HCT116 (cell line): Measurements from ENCODE around the gene FGD5. TPM values are rescaled to one million over a fixed set of nuclear protein-coding genes. Genes with fewer than 3 reads are reported as not detected.

Experiments used
- ATAC-seq: fragments of 200-7000 bp; cut with Tn5 transposase; 2 replicates; pipeline ENCODE4 v1.9.1; 2020; ENCODE audit warnings: mild to moderate bottlenecking, moderate library complexity
- BruUV-seq: library from RNA; stranded (reverse); fragments of 400-500 nt; replicated peaks from 2 replicates; lab custom pipeline; 2021; lab: Mats Ljungman, UMichigan
- CTCF ChIA-PET: fragments of 300-600 bp; sonication (Branson Sonifier 250); formaldehyde crosslinking; loops from one replicate; lab custom pipeline; 2021; ENCODE audit warnings: antibody characterized with exemption; lab: Charles Lee
- POLR2A ChIA-PET: fragments of 300-600, 350-600 bp; sonication (Branson Sonifier 250); formaldehyde crosslinking; loops from one replicate; lab custom pipeline; 2021; ENCODE audit warnings: antibody characterized with exemption; lab: Charles Lee
- RAD21 ChIA-PET, 2 experiments: fragments of 300-600 bp; sonication (Branson Sonifier 250); formaldehyde crosslinking; loops; one replicate each; lab custom pipeline; 2023; ENCODE audit warnings: low total read pairs in 2 of 2; ENCODE audit not compliant: uncharacterized antibody in 2 of 2, unreplicated experiment in 2 of 2, low non-redundant PET in 1 of 2; lab: Charles Lee
- DNase-seq: peaks from one replicate; pipeline ENCODE4 v3.0.0-alpha.2; 2010; ENCODE audit warnings: low read depth, low spot score
- H2AFZ ChIP-seq: fragments of 200-600 bp; shearing (Covaris generic), sonication (generic); 2 replicates; pipeline ENCODE4 v1.6.1; 2017; ENCODE audit warnings: low read depth, mixed run types, mixed read lengths, antibody characterized with exemption, low read length; ENCODE audit not compliant: poor library complexity, severe bottlenecking
- H3K27ac ChIP-seq: 2 replicates; pipeline ENCODE4 v1.5.1; 2012; ENCODE audit warnings: low read depth, low read length
- H3K27me3 ChIP-seq: fragments of 200-600 bp; sonication (generic); 2 replicates; pipeline ENCODE4 v1.6.1; 2016; ENCODE audit warnings: mixed run types, low read length, mixed read lengths; ENCODE audit not compliant: insufficient read depth
- H3K36me3 ChIP-seq, 2 experiments: fragments of 200-500 bp in 1 of 2; fragments of 200-600 bp in 1 of 2; sonication (Bioruptor generic) in 1 of 2; sonication (generic) in 1 of 2; 2 replicates each; pipeline versions ENCODE4 v1.5.1 to v1.6.1; 2014 to 2016; ENCODE audit warnings: low read length in 2 of 2, inconsistent platforms in 1 of 2, mixed read lengths in 1 of 2, mixed run types in 1 of 2; ENCODE audit not compliant: insufficient read depth in 2 of 2, control insufficient read depth in 1 of 2
- H3K4me1 ChIP-seq, 2 experiments: fragments of 200-600 bp in 1 of 2; sonication (generic) in 1 of 2; 2 replicates each; pipeline versions ENCODE4 v1.5.1 to v1.6.1; 2012 to 2017; ENCODE audit warnings: low read length in 2 of 2, inconsistent platforms in 1 of 2, mild to moderate bottlenecking in 1 of 2, mixed read lengths in 1 of 2, mixed run types in 1 of 2, moderate library complexity in 1 of 2; ENCODE audit not compliant: insufficient read depth in 2 of 2, control insufficient read depth in 1 of 2
- H3K4me2 ChIP-seq: fragments of 200-600 bp; sonication (generic); 2 replicates; pipeline ENCODE4 v1.6.1; 2017; ENCODE audit warnings: mixed run types, low read length, mixed read lengths
- H3K4me3 ChIP-seq, 2 experiments: fragments of 200-600 bp in 1 of 2; sonication (generic) in 1 of 2; replicated peaks in 1 of 2; 2 replicates each; pipeline ENCODE4 v1.5.1; 2011 to 2016; ENCODE audit warnings: low read length in 2 of 2, control low read depth in 1 of 2, low read depth in 1 of 2, mild to moderate bottlenecking in 1 of 2, mixed read lengths in 1 of 2, mixed run types in 1 of 2
- H3K79me2 ChIP-seq: fragments of 200-600 bp; sonication (generic); 2 replicates; pipeline ENCODE4 v1.6.1; 2017; ENCODE audit warnings: mild to moderate bottlenecking, mixed run types, low read length, moderate library complexity, mixed read lengths; ENCODE audit not compliant: insufficient read depth
- H3K9ac ChIP-seq: fragments of 200-600 bp; sonication (generic); 2 replicates; pipeline ENCODE4 v1.6.1; 2016; ENCODE audit warnings: low read length, mixed read lengths
- H3K9me2 ChIP-seq: fragments of 200-600 bp; sonication (generic), shearing (Covaris generic); 2 replicates; pipeline ENCODE4 v1.6.1; 2017; ENCODE audit warnings: mixed run types, mild to moderate bottlenecking, moderate library complexity; ENCODE audit not compliant: insufficient read depth
- H3K9me3 ChIP-seq, 2 experiments: fragments of 200-500 bp in 1 of 2; fragments of 200-600 bp in 1 of 2; sonication (Bioruptor generic) in 1 of 2; sonication (generic) in 1 of 2; 2 replicates each; pipeline ENCODE4 v1.6.1; 2014 to 2017; ENCODE audit warnings: low read length in 2 of 2, mixed read lengths in 2 of 2, inconsistent platforms in 1 of 2, low read depth in 1 of 2, mild to moderate bottlenecking in 1 of 2, mixed run types in 1 of 2, moderate library complexity in 1 of 2; ENCODE audit not compliant: control insufficient read depth in 1 of 2, insufficient read depth in 1 of 2
- H4K20me1 ChIP-seq: fragments of 200-600 bp; sonication (generic), shearing (Covaris generic); 2 replicates; pipeline ENCODE4 v1.6.1; 2017; ENCODE audit warnings: mixed run types, mild to moderate bottlenecking, moderate library complexity; ENCODE audit not compliant: insufficient read depth
- ATF3 ChIP-seq: IDR thresholded peaks from 2 replicates; pipeline ENCODE4 v1.6.1; 2012
- CBX3 ChIP-seq: IDR thresholded peaks from 2 replicates; pipeline ENCODE4 v1.6.1; 2012; ENCODE audit warnings: low read depth
- CEBPB ChIP-seq: IDR thresholded peaks from 2 replicates; pipeline ENCODE4 v1.6.1; 2012; ENCODE audit warnings: low read depth
- CTCF ChIP-seq, 3 experiments: fragments of 200-600 bp in 1 of 3; sonication (generic) in 1 of 3; IDR thresholded peaks in 2 of 3; conservative IDR thresholded peaks in 1 of 3; 2 replicates each; pipeline ENCODE4 v1.5.1; 2012 to 2017; ENCODE audit warnings: low read depth in 2 of 3, low read length in 2 of 3, antibody characterized with exemption in 1 of 3, borderline replicate concordance in 1 of 3, control low read depth in 1 of 3, mild to moderate bottlenecking in 1 of 3, mixed read lengths in 1 of 3, mixed run types in 1 of 3, moderate library complexity in 1 of 3; ENCODE audit not compliant: insufficient read depth in 1 of 3
- EZH2phosphoT487 ChIP-seq: fragments of 200-600 bp; IDR thresholded peaks from 2 replicates; pipeline ENCODE4 v1.6.1; 2018; ENCODE audit warnings: antibody characterized with exemption, borderline replicate concordance
- FOSL1 ChIP-seq: IDR thresholded peaks from 2 replicates; pipeline ENCODE4 v1.6.1; 2012; ENCODE audit warnings: low read depth
- JUND ChIP-seq: IDR thresholded peaks from 2 replicates; pipeline ENCODE4 v1.6.1; 2012
- MAX ChIP-seq: IDR thresholded peaks from 2 replicates; pipeline ENCODE4 v1.6.1; 2012
- POLR2A ChIP-seq: IDR thresholded peaks from 2 replicates; pipeline ENCODE4 v1.7.0; 2011; ENCODE audit warnings: borderline replicate concordance; ENCODE audit not compliant: insufficient read depth, insufficient read length; ENCODE audit errors: extremely low read depth
- POLR2AphosphoS5 ChIP-seq: IDR thresholded peaks from 2 replicates; pipeline ENCODE4 v1.6.1; 2011; ENCODE audit warnings: mild to moderate bottlenecking, low read depth, low read length, moderate library complexity
- REST ChIP-seq: IDR thresholded peaks from 2 replicates; pipeline ENCODE4 v1.6.1; 2012; ENCODE audit warnings: low read depth
- SP1 ChIP-seq: IDR thresholded peaks from 2 replicates; pipeline ENCODE4 v1.6.1; 2012; ENCODE audit warnings: low read depth
- YY1 ChIP-seq: IDR thresholded peaks from 2 replicates; pipeline ENCODE4 v1.6.1; 2011; ENCODE audit warnings: low read length, low read depth, moderate library complexity, mild to moderate bottlenecking; ENCODE audit not compliant: insufficient replicate concordance; ENCODE audit errors: extremely low read depth
- ZBTB33 ChIP-seq: IDR thresholded peaks from 2 replicates; pipeline ENCODE4 v1.6.1; 2011; ENCODE audit warnings: mild to moderate bottlenecking, low read length, moderate library complexity; ENCODE audit not compliant: insufficient replicate concordance; ENCODE audit errors: extremely low read depth
- ZFX ChIP-seq: fragments of 450-650 bp; IDR thresholded peaks from 2 replicates; pipeline ENCODE4 v1.6.1; 2017
- ZNF274 ChIP-seq: fragments of 200-500 bp; sonication (Bioruptor generic); IDR thresholded peaks from 2 replicates; pipeline ENCODE4 v1.6.1; 2014; ENCODE audit warnings: mild to moderate bottlenecking, low read depth, low read length, inconsistent platforms
- intact Hi-C: fragments of 100-400 bp; cut with micrococcal nuclease; formaldehyde crosslinking; loops from 2 replicates; pipeline ENCODE4 v1.10.0; 2022
- total RNA-seq: library from RNA; stranded (reverse); gene quantifications from one replicate; pipeline ENCODE4 v1.2.1, GENCODE V29; 2021; ENCODE audit not compliant: unreplicated experiment

Gene FGD5
- total RNA-seq, 1 experiment from 2014 or later = 0.22 TPM

GRCh38 chr3:14816359-14816758 is 2.4 kb upstream of the FGD5 start:
- H2AFZ ChIP-seq = no peak overlapping the region
- no peak for TF ChIP-seq ZFX
- no peak for TF ChIP-seq MAX
- TF ChIP-seq ZBTB33 = no peak
- no peak for TF ChIP-seq SP1
- TF ChIP-seq CBX3 = no peak
- TF ChIP-seq ZNF274 = no peak
- TF ChIP-seq CTCF (IDR thresholded peaks at IDR 0.05 in 2 of 3, conservative IDR thresholded peaks at IDR 0.05 in 1 of 3; ENCODE audit: borderline replicate concordance in 1 of 3, insufficient read depth in 1 of 3, low read depth in 2 of 3, low read length in 2 of 3) = no peak
- no peak for TF ChIP-seq FOSL1
- TF ChIP-seq POLR2A = no peak
- no peak for TF ChIP-seq JUND
- no peak for TF ChIP-seq POLR2AphosphoS5
- no peak for TF ChIP-seq YY1
- no peak for TF ChIP-seq REST
- no peak for TF ChIP-seq EZH2phosphoT487
- TF ChIP-seq CEBPB = no peak
- no peak for TF ChIP-seq ATF3
- TF ChIP-seq, all 23 proteins: peak for 0
- peaks cover 15% of the 10 kb centered on the region; the same call in 1 of the 2 replicates for H3K27me3 ChIP-seq
- no peaks in the 10 kb centered on the region for H3K4me1 ChIP-seq
- H3K9me2 ChIP-seq = no peaks in the 10 kb centered on the region
- no peaks in the 10 kb centered on the region for H3K36me3 ChIP-seq
- H3K79me2 ChIP-seq = no peaks in the 10 kb centered on the region
- H3K9ac ChIP-seq = no peak overlapping the region
- no peak for DNase-seq
- RAD21 ChIA-PET = no interaction called here
- intact Hi-C loops = no loop called here
- no peak overlapping the region for H3K27ac ChIP-seq
- ATAC-seq = no peak
- H3K4me2 ChIP-seq = no peak overlapping the region
- CTCF ChIA-PET = no interaction called here
- H3K4me3 ChIP-seq = no peak overlapping the region
- no peaks in the 10 kb centered on the region for H4K20me1 ChIP-seq
- H3K9me3 ChIP-seq = no peaks in the 10 kb centered on the region
- POLR2A ChIA-PET = no interaction called here
- BruUV-seq = no TSS peak
